IMR-90 (cell line): ENCODE measurements around the gene ATRNL1. TPM values are rescaled to one million over a fixed set of nuclear protein-coding genes. Genes with fewer than 3 reads are reported as not detected.

Source experiments
- ATAC-seq: fragments of 200-7000 bp; cut with Tn5 transposase; 2 replicates; pipeline ENCODE4 v1.9.1; 2020; ENCODE audit warnings: low read depth, mild to moderate bottlenecking, moderate library complexity
- BruUV-seq: library from RNA; stranded (reverse); fragments of 400-500 nt; replicated peaks from 2 replicates; lab custom pipeline; 2021; lab: Mats Ljungman, UMichigan
- CTCF ChIA-PET: fragments of 300-600 bp; formaldehyde crosslinking; extraction: SDS; loops from one replicate; lab custom pipeline; 2021; ENCODE audit warnings: antibody characterized with exemption; lab: Yijun Ruan, JAX
- POLR2A ChIA-PET: fragments of 300-600 bp; sonication (Branson Sonifier 250); formaldehyde crosslinking; loops from one replicate; lab custom pipeline; 2022; ENCODE audit warnings: antibody characterized with exemption; ENCODE audit not compliant: unreplicated experiment; lab: Charles Lee
- DNase-seq: peaks from one replicate; pipeline ENCODE4 v3.0.0; 2013
- H2AFZ ChIP-seq: replicated peaks from 2 replicates; pipeline ENCODE3; 2013; ENCODE audit warnings: low read length, mild to moderate bottlenecking; ENCODE audit not compliant: poor library complexity
- H2AK5ac ChIP-seq: 2 replicates; pipeline ENCODE4 v1.6.1; 2013; ENCODE audit warnings: low read depth, low read length, inconsistent platforms
- H2AK9ac ChIP-seq: replicated peaks from 2 replicates; pipeline ENCODE3; 2013; ENCODE audit warnings: mild to moderate bottlenecking, low read depth, low read length, moderate library complexity; ENCODE audit not compliant: poor library complexity
- H2BK120ac ChIP-seq: 2 replicates; pipeline ENCODE4 v1.6.1; 2013; ENCODE audit warnings: low read depth, low read length, inconsistent platforms
- H2BK15ac ChIP-seq: 3 replicates; pipeline ENCODE4 v1.6.1; 2013; ENCODE audit warnings: low read depth, low read length, inconsistent platforms
- H2BK20ac ChIP-seq: 2 replicates; pipeline ENCODE4 v1.6.1; 2013; ENCODE audit warnings: low read depth, mild to moderate bottlenecking, inconsistent platforms, low read length, moderate library complexity
- H2BK5ac ChIP-seq: 2 replicates; pipeline ENCODE4 v1.6.1; 2013; ENCODE audit warnings: mild to moderate bottlenecking, low read depth, low read length, inconsistent platforms; ENCODE audit not compliant: poor library complexity, severe bottlenecking
- H3K14ac ChIP-seq: replicated peaks from 2 replicates; pipeline ENCODE4 v1.6.1; 2013; ENCODE audit warnings: low read depth, low read length, inconsistent platforms
- H3K18ac ChIP-seq: 2 replicates; pipeline ENCODE4 v1.6.1; 2013; ENCODE audit warnings: low read depth, low read length, control low read depth
- H3K23ac ChIP-seq: 2 replicates; pipeline ENCODE4 v1.6.1; 2013; ENCODE audit warnings: low read depth, low read length, inconsistent platforms
- H3K27ac ChIP-seq: 2 replicates; pipeline ENCODE4 v1.5.1; 2013; ENCODE audit warnings: mild to moderate bottlenecking, control low read depth, low read length; ENCODE audit not compliant: insufficient read depth
- H3K27me3 ChIP-seq: 2 replicates; pipeline ENCODE4 v1.6.1; 2013; ENCODE audit warnings: low read length; ENCODE audit not compliant: control insufficient read depth, insufficient read depth
- H3K36me3 ChIP-seq: 2 replicates; pipeline ENCODE4 v1.6.1; 2013; ENCODE audit warnings: low read length, mixed read lengths; ENCODE audit not compliant: control insufficient read depth, insufficient read depth
- H3K4ac ChIP-seq: 2 replicates; pipeline ENCODE4 v1.6.1; 2013; ENCODE audit warnings: low read depth, low read length, inconsistent platforms
- H3K4me1 ChIP-seq: 2 replicates; pipeline ENCODE4 v1.6.1; 2013; ENCODE audit warnings: low read length, mixed read lengths; ENCODE audit not compliant: control insufficient read depth, insufficient read depth
- H3K4me2 ChIP-seq: 2 replicates; pipeline ENCODE4 v1.6.1; 2013; ENCODE audit warnings: low read depth, mild to moderate bottlenecking, control low read depth, low read length, moderate library complexity
- H3K4me3 ChIP-seq: 2 replicates; pipeline ENCODE4 v1.5.1; 2013; ENCODE audit warnings: low read depth, mild to moderate bottlenecking, control low read depth, low read length, moderate library complexity; ENCODE audit not compliant: insufficient read depth
- H3K56ac ChIP-seq: 2 replicates; pipeline ENCODE4 v1.6.1; 2013; ENCODE audit warnings: low read length, inconsistent platforms; ENCODE audit not compliant: insufficient read depth; ENCODE audit errors: extremely low read depth
- H3K79me1 ChIP-seq, 2 experiments: 2 replicates each; pipeline ENCODE4 v1.6.1; 2013; ENCODE audit warnings: low read length in 2 of 2, inconsistent platforms in 1 of 2, low read depth in 1 of 2
- H3K9ac ChIP-seq: 2 replicates; pipeline ENCODE4 v1.6.1; 2013; ENCODE audit warnings: low read depth, low read length, control low read depth
- H3K9me1 ChIP-seq: 2 replicates; pipeline ENCODE4 v1.6.1; 2013; ENCODE audit warnings: low read length, inconsistent platforms; ENCODE audit not compliant: insufficient read depth
- H3K9me3 ChIP-seq: 2 replicates; pipeline ENCODE4 v1.6.1; 2013; ENCODE audit warnings: low read length; ENCODE audit not compliant: control insufficient read depth, insufficient read depth
- H4K20me1 ChIP-seq: 2 replicates; pipeline ENCODE4 v1.6.1; 2013; ENCODE audit warnings: low read length, inconsistent platforms; ENCODE audit not compliant: insufficient read depth
- H4K5ac ChIP-seq: 2 replicates; pipeline ENCODE4 v1.6.1; 2013; ENCODE audit warnings: mild to moderate bottlenecking, low read depth, low read length, control low read depth
- H4K8ac ChIP-seq, 2 experiments: 2 replicates each; pipeline ENCODE4 v1.6.1; 2013; ENCODE audit warnings: low read depth in 2 of 2, low read length in 2 of 2, control low read depth in 1 of 2, inconsistent platforms in 1 of 2
- H4K91ac ChIP-seq: 2 replicates; pipeline ENCODE4 v1.6.1; 2013; ENCODE audit warnings: low read depth, low read length, inconsistent platforms; ENCODE audit not compliant: insufficient read depth
- CEBPB ChIP-seq: IDR thresholded peaks from 2 replicates; pipeline ENCODE4 v1.6.1; 2012; ENCODE audit warnings: low read depth, low read length, improper control_type of control experiment
- FOS ChIP-seq: fragments of 150-350 bp; IDR thresholded peaks from 2 replicates; pipeline ENCODE4 v1.6.1; 2016; ENCODE audit warnings: low read depth, low read length
- RFX5 ChIP-seq: IDR thresholded peaks from 2 replicates; pipeline ENCODE4 v1.8.0; 2012; ENCODE audit warnings: low read depth, mild to moderate bottlenecking, low read length, moderate library complexity
- WGBS, 2 experiments: methylation state at CpG; one replicate each; pipeline versions ENCODE4 v1.1.5 to v1.1.7; 2013; ENCODE audit warnings: missing lambda C conversion rate in 2 of 2; ENCODE audit not compliant: insufficient read length in 1 of 2; ENCODE audit errors: extremely low coverage in 2 of 2; 5-methylcytosine and 5-hydroxymethylcytosine counted together
- dilution Hi-C: fragments of 300-500 bp; cut with HindIII; formaldehyde crosslinking; loops from one replicate; pipeline ENCODE4 v1.14.3; 2018; ENCODE audit warnings: low sequenced_read_pairs; ENCODE audit not compliant: unreplicated experiment
- in situ Hi-C: fragments of 300-500 bp; cut with MboI; formaldehyde crosslinking; loops from 3 replicates; pipeline ENCODE4 v1.14.3; 2019; ENCODE audit warnings: low sequenced_read_pairs, inconsistent platforms, mixed read lengths
- intact Hi-C: fragments of 100-400 bp; cut with micrococcal nuclease; formaldehyde crosslinking; loops from 2 replicates; pipeline ENCODE4 v1.10.0; 2022
- polyA plus RNA-seq, 3 experiments: library from polyadenylated mRNA; depleted of rRNA; stranded (reverse); fragments of >200 nt; gene quantifications; 2 replicates each; pipeline ENCODE4 v1.2.3, GENCODE V29; 2012; ENCODE audit warnings: low replicate concordance in 1 of 3
- total RNA-seq: library from RNA; depleted of rRNA; stranded (reverse); fragments of >200 nt; gene quantifications from 2 replicates; pipeline ENCODE4 v1.2.3, GENCODE V29; 2012

Gene ATRNL1
- total and polyA plus RNA-seq, 2 of the 4 experiments (the other 2 are of a cell fraction) = 0.18 to 0.19 TPM

DNA sequence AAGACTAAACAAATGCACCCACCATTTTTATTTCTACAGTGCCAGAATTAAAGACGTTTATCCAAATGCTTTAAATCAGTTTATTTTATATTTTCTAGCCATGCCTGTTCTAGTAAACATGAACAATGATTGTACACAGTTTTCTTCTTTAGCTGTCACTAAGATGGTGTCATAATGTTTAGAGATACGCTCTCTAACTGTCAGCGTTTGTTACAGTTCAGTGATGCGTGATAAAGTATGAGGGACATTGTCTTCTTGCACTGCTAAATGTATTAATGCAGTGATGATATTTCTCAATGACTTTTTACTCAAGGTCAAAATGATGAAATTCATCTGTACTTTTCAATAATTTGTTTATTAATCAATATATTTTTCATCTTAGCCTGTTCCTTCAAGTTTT lies 513.6 kb downstream of the ATRNL1 start:
- Histone ChIP-seq H4K8ac (no peak overlapping the region), H2BK20ac (no peak overlapping the region), H2BK120ac (no peak overlapping the region), H3K9ac (no peak overlapping the region), H4K20me1 (no peaks in the 10 kb centered on the region), H2AK9ac (no peak overlapping the region), H3K79me1 (no peaks in the 10 kb centered on the region), H2BK5ac (no peak overlapping the region), H2AFZ (no peak overlapping the region), H2AK5ac (no peak overlapping the region), H3K4ac (no peak overlapping the region), H4K91ac (no peak overlapping the region), H3K56ac (no peak overlapping the region), H3K4me1 (no peaks in the 10 kb centered on the region), H3K18ac (no peak overlapping the region), H3K4me3 (no peak overlapping the region), H3K9me1 (no peaks in the 10 kb centered on the region), H3K27ac (no peak overlapping the region), H3K36me3 (no peaks in the 10 kb centered on the region), H4K5ac (no peak overlapping the region), H3K27me3 (no peaks in the 10 kb centered on the region), H3K4me2 (no peak overlapping the region), H3K9me3 (no peaks in the 10 kb centered on the region), H2BK15ac (no peak overlapping the region), H3K23ac (no peak overlapping the region), H3K14ac (no peak overlapping the region)
- CTCF ChIA-PET = no interaction called here
- intact Hi-C loops = no loop called here
- DNase-seq (no peak), ATAC-seq (no peak)
- TF ChIP-seq RFX5 (no peak), FOS (no peak), CEBPB (no peak)
- WGBS, 2 experiments = no CpG with 5 or more reads among the region's 4 CpGs
- POLR2A ChIA-PET = no interaction called here
- dilution Hi-C loops = no loop called here
- no TSS peak for BruUV-seq
- in situ Hi-C loops = no loop called here
